Endothelial cell of umbilical vein (primary cell): Measurements from ENCODE around the gene FAM131B. TPM values are rescaled to one million over a fixed set of nuclear protein-coding genes. Genes with fewer than 3 reads are reported as not detected.

ENCODE experiments used
- Bru-seq: library from RNA; stranded (reverse); fragments of 400-500 nt; gene quantifications from one replicate; lab custom pipeline; 2021; lab: Mats Ljungman, UMichigan
- BruChase-seq, 2 experiments: library from RNA; stranded (reverse); fragments of 400-500 nt; gene quantifications; one replicate each; lab custom pipeline; 2021; lab: Mats Ljungman, UMichigan
- BruUV-seq: library from RNA; stranded (reverse); fragments of 400-500 nt; replicated peaks from 2 replicates; lab custom pipeline; 2021; lab: Mats Ljungman, UMichigan
- CTCF ChIA-PET: fragments of 300-600, 350-600 bp; sonication (Branson Sonifier 250); formaldehyde crosslinking; loops from one replicate; lab custom pipeline; 2021; ENCODE audit warnings: antibody characterized with exemption, inconsistent platforms; lab: Charles Lee
- POLR2A ChIA-PET: fragments of 300-600, 350-600 bp; sonication (Branson Sonifier 250); formaldehyde crosslinking; loops from one replicate; lab custom pipeline; 2021; ENCODE audit warnings: antibody characterized with exemption, inconsistent platforms; lab: Charles Lee
- DNase-seq: peaks from one replicate; pipeline ENCODE4 v3.0.0-alpha.2; 2011; ENCODE audit warnings: low read depth, low spot score
- FAIRE-seq: peaks from 2 replicates; lab custom pipeline; 2011; peaks lifted over from hg19 to GRCh38; lab: Jason Lieb, UNC
- H2AFZ ChIP-seq: 2 replicates; pipeline ENCODE4 v1.6.0; 2012; ENCODE audit warnings: low read depth, low read length, control low read depth, inconsistent platforms
- H3K27ac ChIP-seq: 2 replicates; pipeline ENCODE4 v1.5.1; 2011; ENCODE audit warnings: low read depth, mild to moderate bottlenecking, control low read depth, low read length, moderate library complexity; ENCODE audit not compliant: insufficient read depth
- H3K27me3 ChIP-seq, 2 experiments: 2 replicates each; pipeline versions ENCODE4 v1.6.0 to v1.6.1; 2011; ENCODE audit warnings: low read length in 2 of 2, mixed read lengths in 1 of 2; ENCODE audit not compliant: control insufficient read depth in 2 of 2, insufficient read depth in 2 of 2
- H3K36me3 ChIP-seq, 2 experiments: 2 replicates in 1 of 2; 3 replicates in 1 of 2; pipeline ENCODE4 v1.5.1; 2011; ENCODE audit warnings: low read length in 2 of 2, mild to moderate bottlenecking in 1 of 2, moderate library complexity in 1 of 2; ENCODE audit not compliant: control insufficient read depth in 2 of 2, insufficient read depth in 2 of 2; ENCODE audit errors: extremely low read depth in 1 of 2
- H3K4me1 ChIP-seq: 3 replicates; pipeline ENCODE4 v1.5.1; 2011; ENCODE audit warnings: mild to moderate bottlenecking, low read length; ENCODE audit not compliant: control insufficient read depth, insufficient read depth; ENCODE audit errors: extremely low read depth
- H3K4me2 ChIP-seq: 2 replicates; pipeline ENCODE4 v1.6.1; 2011; ENCODE audit warnings: low read length, control low read depth, mixed read lengths; ENCODE audit not compliant: insufficient read depth
- H3K4me3 ChIP-seq, 3 experiments: fragments of 200-600 bp in 1 of 3; sonication (generic), shearing (Covaris generic) in 1 of 3; replicated peaks in 1 of 3; 2 replicates each; pipeline ENCODE4 v1.5.1; 2011 to 2016; ENCODE audit warnings: control low read depth in 3 of 3, low read length in 3 of 3, mild to moderate bottlenecking in 2 of 3, inconsistent platforms in 1 of 3, low read depth in 1 of 3, moderate library complexity in 1 of 3; ENCODE audit not compliant: insufficient read depth in 1 of 3
- H3K79me2 ChIP-seq: 2 replicates; pipeline ENCODE4 v1.6.0; 2012; ENCODE audit warnings: low read length, inconsistent platforms; ENCODE audit not compliant: control insufficient read depth, insufficient read depth
- H3K9ac ChIP-seq: replicated peaks from 2 replicates; pipeline ENCODE3; 2011; ENCODE audit warnings: low read length, control low read depth; ENCODE audit not compliant: insufficient read depth; ENCODE audit errors: extremely low read depth
- H3K9me1 ChIP-seq: replicated peaks from 3 replicates; pipeline ENCODE4 v1.6.0; 2011; ENCODE audit warnings: mild to moderate bottlenecking, low read length; ENCODE audit not compliant: control insufficient read depth, insufficient read depth; ENCODE audit errors: extremely low read depth
- H3K9me3 ChIP-seq: replicated peaks from 2 replicates; pipeline ENCODE4 v1.5.1; 2012; ENCODE audit warnings: low read length, inconsistent platforms; ENCODE audit not compliant: control insufficient read depth, insufficient read depth
- H4K20me1 ChIP-seq: replicated peaks from 2 replicates; pipeline ENCODE3; 2011; ENCODE audit warnings: mild to moderate bottlenecking, low read length; ENCODE audit not compliant: control insufficient read depth, insufficient read depth; ENCODE audit errors: extremely low read depth
- EZH2 ChIP-seq: IDR thresholded peaks from 2 replicates; pipeline ENCODE4 v1.6.1; 2012; ENCODE audit warnings: borderline replicate concordance, low read depth, mild to moderate bottlenecking, moderate library complexity, low read length, inconsistent platforms; ENCODE audit not compliant: severe bottlenecking
- GATA2 ChIP-seq: IDR thresholded peaks from 2 replicates; pipeline ENCODE4 v1.7.0; 2011; ENCODE audit warnings: low read depth, mild to moderate bottlenecking, moderate library complexity, mixed read lengths, low read length; ENCODE audit not compliant: insufficient read length, insufficient read depth
- MAX ChIP-seq: IDR thresholded peaks from 2 replicates; pipeline ENCODE4 v1.6.1; 2011; ENCODE audit not compliant: insufficient read depth, insufficient read length
- dilution Hi-C: fragments of 300-500 bp; cut with MboI; formaldehyde crosslinking; loops from one replicate; pipeline ENCODE4 v1.15.0; 2019; ENCODE audit warnings: low sequenced_read_pairs; ENCODE audit not compliant: extremely low pct_ligation_motif_present
- intact Hi-C: fragments of 100-400 bp; cut with micrococcal nuclease; formaldehyde crosslinking; loops from one replicate; pipeline ENCODE4 v1.10.0; 2022
- long read RNA-seq: library from polyadenylated mRNA; stranded (forward); transcript quantifications from one replicate; pipeline ENCODE4 v2.0.0, GENCODE V29; 2021
- polyA minus RNA-seq, 3 experiments: library from RNA; depleted of rRNA, polyadenylated mRNA; stranded (reverse); fragments of >200 nt; gene quantifications; 1 replicate in 1 of 3; 2 replicates in 2 of 3; pipeline ENCODE4 v1.2.3, GENCODE V29; 2011
- polyA plus RNA-seq, 4 experiments: library from polyadenylated mRNA; depleted of rRNA in 3 of 4; stranded (reverse) in 3 of 4; unstranded in 1 of 4; fragments of >200 nt; gene quantifications; 2 replicates each; pipeline versions ENCODE4 v1.2.1 to v1.2.3, GENCODE V29; 2011 to 2012; ENCODE audit warnings: missing spikeins in 1 of 4
- total RNA-seq: library from RNA; stranded (reverse); gene quantifications from 2 replicates; pipeline ENCODE4 v1.2.3, GENCODE V29; 2021

FAM131B gene
- total RNA-seq (1.4 and 1.6 TPM in 2 replicates), polyA plus RNA-seq (1.6 and 1.8 TPM in 2 replicates), polyA minus RNA-seq (4.4 and 5.9 TPM in 2 replicates), Bru-seq, nascent RNA (percentile 16 among the genes with signal in this experiment), BruChase-seq, experiment 1, labeled RNA remaining after a 6-hour chase (percentile 28 among the genes with signal in this experiment), BruChase-seq, experiment 2, labeled RNA remaining after a 2-hour chase (percentile 25 among the genes with signal in this experiment)
- 1.7 TPM in 2 replicates for polyA plus RNA-seq (2011; cell fraction: cytosol; rRNA removed)
- 1.8 and 2.2 TPM in 2 replicates for polyA plus RNA-seq (2011; cell fraction: nucleus; rRNA removed)
- 1.6 and 2.2 TPM in 2 replicates for polyA plus RNA-seq (2012)
- not detected for polyA minus RNA-seq (2011; cell fraction: cytosol; rRNA and poly(A)+ RNA removed)
- 0.77 and 0.82 TPM in 2 replicates for polyA minus RNA-seq (2011; cell fraction: nucleus; rRNA and poly(A)+ RNA removed)
- long read RNA-seq, full-length matches to known transcripts = 1 of 3 reads
- long read RNA-seq, partial matches to known transcripts = 2 of 3 reads
- long read RNA-seq, other reads (novel, unspliced or antisense) = 0 of 3 reads

DNA sequence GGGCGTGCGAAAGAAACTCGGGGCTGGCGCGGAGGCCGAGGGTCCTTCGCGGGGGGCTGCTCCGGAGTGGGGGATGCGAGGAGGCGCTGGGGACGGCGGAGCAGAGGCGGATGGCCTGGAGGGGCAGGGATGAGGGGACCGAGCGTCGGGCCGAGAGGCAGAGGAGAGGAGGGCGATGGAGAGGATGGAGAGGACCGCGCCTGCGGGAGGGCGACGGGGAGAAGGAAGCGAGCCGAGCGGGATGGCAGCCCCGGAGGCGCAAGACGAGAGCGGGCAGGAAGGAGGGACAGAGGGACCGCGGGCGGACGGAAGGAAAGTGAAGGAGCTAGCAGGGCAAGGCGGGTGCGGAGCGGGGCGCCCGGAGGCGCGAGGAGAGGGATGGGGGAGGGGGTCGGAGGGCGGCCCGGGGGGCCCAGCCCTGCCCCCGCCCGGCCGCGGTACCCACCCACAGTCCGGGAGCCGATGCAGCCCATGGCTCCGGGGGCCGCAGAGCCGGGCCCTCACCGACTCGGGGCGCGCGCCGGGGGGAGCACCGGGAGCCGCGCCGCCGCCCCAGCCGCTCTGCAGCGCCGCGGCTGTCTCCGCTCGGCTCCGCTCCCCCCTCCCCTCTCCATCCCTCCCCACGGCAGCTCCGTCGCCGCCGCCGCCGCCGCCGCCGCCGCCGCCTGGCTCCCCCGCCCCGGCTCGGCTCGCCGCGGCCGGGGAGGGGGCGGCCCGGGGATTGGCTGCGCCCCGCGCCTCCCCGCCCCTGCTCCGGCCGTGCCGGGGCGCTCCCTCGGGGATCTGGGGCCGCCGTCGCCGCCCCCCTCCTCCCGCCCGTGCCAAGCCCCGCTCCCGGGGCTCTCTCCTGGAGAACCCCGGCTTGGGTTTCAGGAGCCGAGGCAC, at the start of gene FAM131B:
Gene FAM131B (minus strand): TSS at position 583 of the 885 bp plus-strand sequence. CDS start 110 bp downstream, at position 473.
- no peak within 1 kb of the TSS for H3K27ac ChIP-seq

More for the DNA sequence above, at the start of gene FAM131B:
- H3K4me1 ChIP-seq = no peaks in the 10 kb centered on the region
- BruUV-seq = no TSS peak
- POLR2A ChIA-PET = no interaction called here
- no peaks in the 10 kb centered on the region for H3K79me2 ChIP-seq
- intact Hi-C loops = loop anchor here (2.0 to 5.0 kb wide), 2 partner anchors 18 to 55 kb away; no protein-coding TSS in a partner anchor
- peak within 1 kb of the TSS; percentile 38 for H3K4me2 ChIP-seq
- H3K27me3 ChIP-seq = peaks cover 26 to 42% of the 10 kb centered on the region in 2 experiments
- peak; percentile 69 for FAIRE-seq
- peak; percentile 89 for TF ChIP-seq EZH2
- TF ChIP-seq MAX = no peak
- TF ChIP-seq GATA2 = no peak
- CTCF ChIA-PET = no interaction called here
- DNase-seq = no peak
- no peaks in the 10 kb centered on the region for H3K36me3 ChIP-seq
- no peaks in the 10 kb centered on the region for H3K9me3 ChIP-seq
- dilution Hi-C loops = no loop called here
- peak within 1 kb of the TSS; percentile 43 to 51 (median 45) for H3K4me3 ChIP-seq
- H2AFZ ChIP-seq = peak within 1 kb of the TSS; percentile 91
- no peak within 1 kb of the TSS for H3K9ac ChIP-seq
- no peaks in the 10 kb centered on the region for H3K9me1 ChIP-seq
- H4K20me1 ChIP-seq = no peaks in the 10 kb centered on the region
